Brain pericyte (primary cell): ENCODE measurements around the gene SLCO2A1.

Experiments used
- DNase-seq: peaks from one replicate; pipeline ENCODE4 v3.0.0-alpha.2; 2012; ENCODE audit warnings: low read depth, low spot score

SLCO2A1 gene

GRCh38 chr3:133933097-133934024 is 96.4 kb downstream of the SLCO2A1 start:
- DNase-seq, result no peak

GRCh38 chr3:133932009-133932408 is 97.7 kb downstream of the SLCO2A1 start:
- DNase-seq, result no peak

- DNase-seq, result no peak
Measured at GRCh38 chr3:133931084-133931483, 98.6 kb downstream of the SLCO2A1 start.

- no peak for DNase-seq
Measured at GRCh38 chr3:133930341-133930933, 99.3 kb downstream of the SLCO2A1 start.

DNA sequence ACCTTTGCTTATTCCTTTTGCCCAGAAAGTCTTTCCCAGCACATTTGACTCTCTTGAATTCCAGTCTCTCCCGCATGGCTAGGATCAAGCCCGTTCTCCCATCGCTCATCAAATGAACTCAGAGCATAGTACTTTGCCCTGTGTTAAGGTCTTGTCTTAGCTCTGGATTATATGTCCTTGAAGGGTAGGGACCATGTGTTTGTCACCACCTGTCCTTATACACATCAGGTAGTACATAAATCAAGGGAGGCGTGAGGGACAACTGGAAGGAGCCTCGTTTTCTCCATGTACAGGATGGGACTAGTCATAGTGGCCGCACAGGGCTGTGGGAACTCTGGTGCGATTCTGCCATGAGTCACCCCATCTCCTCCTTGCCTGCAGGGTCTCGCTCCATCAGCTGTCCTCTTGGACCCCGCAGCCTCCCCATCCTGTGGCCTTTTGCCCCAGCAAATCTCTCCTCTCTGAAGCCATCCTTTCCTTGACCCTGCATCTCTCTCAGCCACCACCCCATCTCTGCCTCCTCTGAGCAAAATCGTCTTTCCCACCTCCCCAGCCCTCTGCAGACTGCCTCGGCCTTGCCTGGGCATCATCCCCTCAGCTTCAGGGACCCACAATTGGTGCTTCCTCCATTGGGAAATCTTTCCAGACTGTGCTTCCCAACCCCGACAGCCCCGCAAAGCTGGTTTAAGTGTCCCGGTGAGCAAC is 100.7 kb downstream of the SLCO2A1 start:
- DNase-seq, result no peak

- DNase-seq, result no peak
Measured at GRCh38 chr3:133928136-133928893, 101.4 kb downstream of the SLCO2A1 start.

GRCh38 chr3:133927540-133928066 is 102.1 kb downstream of the SLCO2A1 start:
- no peak for DNase-seq

GRCh38 chr3:133926736-133927539 is 102.8 kb downstream of the SLCO2A1 start:
- no peak for DNase-seq

GRCh38 chr3:133925960-133926735 is 103.6 kb downstream of the SLCO2A1 start:
- no peak for DNase-seq

DNA sequence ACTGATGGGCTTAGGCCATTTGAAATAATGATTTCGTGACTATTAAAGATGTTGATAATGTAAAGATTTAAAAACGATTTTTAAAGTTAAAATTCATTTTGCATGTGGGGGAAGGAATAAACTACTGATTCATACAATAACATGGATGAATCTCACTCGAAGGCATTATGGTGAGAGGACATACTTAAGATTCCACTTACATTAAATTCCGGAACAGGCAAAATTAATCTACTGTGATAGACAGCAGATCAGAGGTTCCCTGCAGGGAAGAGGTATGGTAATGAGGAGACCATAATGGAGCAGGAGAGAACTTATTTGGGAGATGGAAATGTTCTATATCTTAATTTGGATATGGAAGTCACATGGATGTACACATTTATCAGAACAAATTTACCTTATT is 105.7 kb downstream of the SLCO2A1 start:
- DNase-seq, result no peak

DNA sequence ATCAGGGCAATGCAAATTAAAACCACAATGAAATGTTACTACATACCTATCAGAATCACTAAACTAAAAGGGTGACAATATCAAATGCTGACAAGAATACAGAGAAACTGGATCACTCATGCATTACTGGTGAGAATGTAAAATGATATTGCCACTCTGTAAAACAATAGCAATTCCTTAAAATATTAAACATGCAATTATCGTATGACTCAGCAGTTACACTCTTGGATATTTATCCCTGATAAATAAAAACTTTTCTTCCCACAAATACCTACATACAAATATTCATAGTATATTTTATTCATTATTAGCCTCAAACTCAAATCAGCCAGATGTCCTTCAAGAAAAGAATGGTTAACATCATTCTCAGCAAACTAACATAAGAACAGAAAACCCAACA is 108.1 kb downstream of the SLCO2A1 start:
- DNase-seq, result no peak

DNA sequence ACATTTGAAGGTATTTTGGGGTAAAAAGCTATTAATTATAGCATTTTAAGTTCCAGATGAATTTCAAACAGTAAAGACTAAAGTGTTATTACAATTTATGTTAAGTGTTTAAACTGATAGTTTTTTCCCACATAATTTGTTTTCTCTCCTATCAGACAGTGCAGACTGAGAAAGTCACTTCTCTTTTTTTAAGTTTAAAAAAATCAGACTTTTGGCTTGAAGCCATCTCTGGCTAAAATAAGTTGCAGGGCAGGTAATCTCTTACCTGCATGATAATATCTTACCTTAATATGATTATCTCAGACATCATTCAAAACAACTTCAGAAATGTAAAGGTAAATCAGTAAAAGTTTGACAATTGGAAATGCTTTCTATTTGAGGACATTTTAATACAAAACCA is 112.6 kb downstream of the SLCO2A1 start:
- DNase-seq, result no peak

- no peak for DNase-seq
Measured at GRCh38 chr3:133915685-133916658, 113.8 kb downstream of the SLCO2A1 start.

- DNase-seq, result no peak
Measured at GRCh38 chr3:133914839-133915600, 114.7 kb downstream of the SLCO2A1 start.

DNA sequence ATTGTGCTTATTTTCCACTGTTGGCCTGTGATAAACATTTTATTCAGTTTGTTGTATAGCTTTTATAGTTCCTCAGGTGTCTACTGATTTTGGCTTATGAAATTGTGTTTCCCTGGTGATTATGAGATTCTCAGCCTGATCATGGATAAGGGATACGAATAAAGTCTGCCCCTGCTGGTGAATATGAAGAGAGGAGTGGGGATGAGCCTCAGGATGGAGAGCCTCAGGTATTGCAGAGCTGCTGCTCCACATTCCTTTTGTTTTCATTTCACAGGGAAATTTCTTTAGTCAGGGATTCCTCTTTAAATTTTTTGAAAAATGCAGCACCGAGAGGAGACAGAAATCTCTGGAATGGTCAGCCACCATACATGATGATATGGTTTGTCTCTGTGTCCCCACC is 119.3 kb downstream of the SLCO2A1 start:
- DNase-seq, result no peak

GRCh38 chr3:133905376-133905775 is 124.3 kb downstream of the SLCO2A1 start:
- DNase-seq, result no peak

- no peak for DNase-seq
Measured at GRCh38 chr3:133901847-133902246, 127.9 kb downstream of the SLCO2A1 start.

- DNase-seq, result no peak
Measured at GRCh38 chr3:133901083-133901482, 128.6 kb downstream of the SLCO2A1 start.
